Measurements from ENCODE around the gene EPHB3.

Gene EPHB3

GRCh38 chr3:184618811-184619210 lies 57.2 kb downstream of the EPHB3 start:
- H3K36me3 ChIP-seq (replicated peaks in 1 of 2; ENCODE audit: control insufficient read depth in 2 of 2, insufficient read depth in 2 of 2, low read length in 2 of 2) = no peaks in the 10 kb centered on the region
- H2AFZ ChIP-seq (ENCODE audit: low read length) = no peak overlapping the region
- peak overlapping the region in 1 of 2 donors; percentile 4 for H3K4me3 ChIP-seq (ENCODE audit: low read length in 2 of 2)
- no CpG with 5 or more reads among the region's 7 CpGs for WGBS, 2 donors (ENCODE audit: extremely low coverage in 2 of 2, insufficient read length in 2 of 2, insufficient replicate concordance in 1 of 2)
- H3K4me1 ChIP-seq (ENCODE audit: control insufficient read depth in 2 of 2, insufficient read depth in 1 of 2, low read depth in 1 of 2, low read length in 2 of 2) = peaks cover 14 to 17% of the 10 kb centered on the region in 2 donors
- H2AK5ac ChIP-seq (ENCODE audit: low read depth, low read length) = no peak overlapping the region
- H3K4me2 ChIP-seq (ENCODE audit: insufficient read depth, low read length, poor library complexity, severe bottlenecking) = no peak overlapping the region
- H2BK15ac ChIP-seq (ENCODE audit: low read length) = no peak overlapping the region
- H3K27ac ChIP-seq (replicated peaks; ENCODE audit: low read length) = no peak overlapping the region
- no peak overlapping the region for H3K23ac ChIP-seq (ENCODE audit: low read depth, low read length, poor library complexity)
- no peak overlapping the region for H3K14ac ChIP-seq (ENCODE audit: low read length)
- no peak overlapping the region for H4K91ac ChIP-seq (ENCODE audit: low read depth, low read length, poor library complexity)
- peak overlapping the region; percentile 24 for H3K18ac ChIP-seq (ENCODE audit: low read length)
- no peak overlapping the region for H3K9ac ChIP-seq (ENCODE audit: low read depth, low read length, poor library complexity)
- no peaks in the 10 kb centered on the region for H3K79me1 ChIP-seq (ENCODE audit: low read depth, low read length)
- H3K9me3 ChIP-seq (replicated peaks in 1 of 2; ENCODE audit: control insufficient read depth in 2 of 2, insufficient read depth in 1 of 2, low read depth in 1 of 2, low read length in 2 of 2) = no peaks in the 10 kb centered on the region
- DNase-seq (ENCODE audit: low spot score) = no peak
- no peaks in the 10 kb centered on the region for H3K27me3 ChIP-seq (ENCODE audit: control insufficient read depth in 3 of 3, insufficient read depth in 3 of 3, low read depth in 1 of 3, low read length in 3 of 3)
- no peak overlapping the region for H4K8ac ChIP-seq (ENCODE audit: low read depth, low read length)
- no peak overlapping the region for H2BK5ac ChIP-seq (ENCODE audit: low read length)
- H2BK120ac ChIP-seq (ENCODE audit: low read depth, low read length) = no peak overlapping the region
- no peak overlapping the region for H2BK12ac ChIP-seq (ENCODE audit: low read length)
- no peak overlapping the region for H3K4ac ChIP-seq (ENCODE audit: low read length)

DNA sequence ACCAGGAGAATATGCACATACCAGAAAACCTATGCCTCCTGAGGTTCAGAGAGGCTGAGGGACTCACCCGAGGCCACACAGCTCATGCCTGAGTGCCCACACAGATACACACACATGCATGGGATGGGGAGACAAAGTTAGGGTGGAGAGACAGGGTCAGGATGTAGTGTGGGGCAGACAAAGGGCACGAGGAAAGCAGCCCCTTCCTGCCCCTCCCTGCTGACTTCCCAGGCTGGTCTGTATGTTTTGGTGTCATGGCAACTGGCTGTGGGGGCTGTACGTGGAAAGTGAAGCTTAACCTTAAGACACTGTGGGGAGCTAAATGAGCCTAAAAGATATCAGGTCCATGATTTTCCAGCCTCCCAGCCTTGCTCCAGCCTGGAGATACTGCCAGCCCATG lies 57.8 kb downstream of the EPHB3 start:
- H2BK5ac ChIP-seq (ENCODE audit: low read length) = no peak overlapping the region
- H3K27me3 ChIP-seq (ENCODE audit: control insufficient read depth in 3 of 3, insufficient read depth in 3 of 3, low read depth in 1 of 3, low read length in 3 of 3) = no peaks in the 10 kb centered on the region
- H4K8ac ChIP-seq (ENCODE audit: low read depth, low read length) = no peak overlapping the region
- no peaks in the 10 kb centered on the region for H3K79me1 ChIP-seq (ENCODE audit: low read depth, low read length)
- H3K4me2 ChIP-seq (ENCODE audit: insufficient read depth, low read length, poor library complexity, severe bottlenecking) = no peak overlapping the region
- no peak overlapping the region for H3K14ac ChIP-seq (ENCODE audit: low read length)
- peaks cover 14 to 17% of the 10 kb centered on the region in 2 donors for H3K4me1 ChIP-seq (ENCODE audit: control insufficient read depth in 2 of 2, insufficient read depth in 1 of 2, low read depth in 1 of 2, low read length in 2 of 2)
- peak overlapping the region; percentile 83 for H3K18ac ChIP-seq (ENCODE audit: low read length)
- H4K91ac ChIP-seq (ENCODE audit: low read depth, low read length, poor library complexity) = no peak overlapping the region
- DNase-seq (ENCODE audit: low spot score) = no peak
- H3K4me3 ChIP-seq (ENCODE audit: low read length in 2 of 2) = no peak overlapping the region
- peak overlapping the region; percentile 59 for H2BK12ac ChIP-seq (ENCODE audit: low read length)
- no peak overlapping the region for H3K23ac ChIP-seq (ENCODE audit: low read depth, low read length, poor library complexity)
- H3K4ac ChIP-seq (ENCODE audit: low read length) = no peak overlapping the region
- no peak overlapping the region for H2BK120ac ChIP-seq (ENCODE audit: low read depth, low read length)
- no CpG with 5 or more reads among the region's 3 CpGs for WGBS, 2 donors (ENCODE audit: extremely low coverage in 2 of 2, insufficient read length in 2 of 2, insufficient replicate concordance in 1 of 2)
- no peak overlapping the region for H2AFZ ChIP-seq (ENCODE audit: low read length)
- no peak overlapping the region for H2BK15ac ChIP-seq (ENCODE audit: low read length)
- no peak overlapping the region for H3K9ac ChIP-seq (ENCODE audit: low read depth, low read length, poor library complexity)
- no peaks in the 10 kb centered on the region for H3K36me3 ChIP-seq (replicated peaks in 1 of 2; ENCODE audit: control insufficient read depth in 2 of 2, insufficient read depth in 2 of 2, low read length in 2 of 2)
- H3K27ac ChIP-seq (replicated peaks; ENCODE audit: low read length) = no peak overlapping the region
- H3K9me3 ChIP-seq (replicated peaks in 1 of 2; ENCODE audit: control insufficient read depth in 2 of 2, insufficient read depth in 1 of 2, low read depth in 1 of 2, low read length in 2 of 2) = no peaks in the 10 kb centered on the region
- H2AK5ac ChIP-seq (ENCODE audit: low read depth, low read length) = peak overlapping the region; percentile 36

GRCh38 chr3:184619787-184620430 lies 58.3 kb downstream of the EPHB3 start:
- Histone ChIP-seq H3K18ac (ENCODE audit: low read length) (no peak overlapping the region), H2AK5ac (ENCODE audit: low read depth, low read length) (no peak overlapping the region), H2BK5ac (ENCODE audit: low read length) (no peak overlapping the region), H2AFZ (ENCODE audit: low read length) (no peak overlapping the region), H3K4me2 (ENCODE audit: insufficient read depth, low read length, poor library complexity, severe bottlenecking) (no peak overlapping the region), H3K4me1 (ENCODE audit: control insufficient read depth in 2 of 2, insufficient read depth in 1 of 2, low read depth in 1 of 2, low read length in 2 of 2) (peaks cover 14 to 17% of the 10 kb centered on the region in 2 donors), H3K14ac (ENCODE audit: low read length) (no peak overlapping the region), H4K91ac (ENCODE audit: low read depth, low read length, poor library complexity) (no peak overlapping the region), H3K9ac (ENCODE audit: low read depth, low read length, poor library complexity) (no peak overlapping the region), H3K27ac (replicated peaks; ENCODE audit: low read length) (no peak overlapping the region), H3K27me3 (ENCODE audit: control insufficient read depth in 3 of 3, insufficient read depth in 3 of 3, low read depth in 1 of 3, low read length in 3 of 3) (no peaks in the 10 kb centered on the region), H2BK120ac (ENCODE audit: low read depth, low read length) (no peak overlapping the region), H3K4ac (ENCODE audit: low read length) (no peak overlapping the region), H3K9me3 (replicated peaks in 1 of 2; ENCODE audit: control insufficient read depth in 2 of 2, insufficient read depth in 1 of 2, low read depth in 1 of 2, low read length in 2 of 2) (no peaks in the 10 kb centered on the region), H3K4me3 (ENCODE audit: low read length in 2 of 2) (no peak overlapping the region), H3K79me1 (ENCODE audit: low read depth, low read length) (no peaks in the 10 kb centered on the region), H2BK12ac (ENCODE audit: low read length) (no peak overlapping the region), H3K23ac (ENCODE audit: low read depth, low read length, poor library complexity) (no peak overlapping the region), H2BK15ac (ENCODE audit: low read length) (no peak overlapping the region), H3K36me3 (replicated peaks in 1 of 2; ENCODE audit: control insufficient read depth in 2 of 2, insufficient read depth in 2 of 2, low read length in 2 of 2) (no peaks in the 10 kb centered on the region), H4K8ac (ENCODE audit: low read depth, low read length) (no peak overlapping the region)
- WGBS, 2 donors (ENCODE audit: extremely low coverage in 2 of 2, insufficient read length in 2 of 2, insufficient replicate concordance in 1 of 2) = no CpG with 5 or more reads among the region's 6 CpGs
- no peak for DNase-seq (ENCODE audit: low spot score)

- no peak for DNase-seq (ENCODE audit: low spot score)
- no peak overlapping the region for H3K27ac ChIP-seq (replicated peaks; ENCODE audit: low read length)
- no CpG with 5 or more reads among the region's 7 CpGs for WGBS, 2 donors (ENCODE audit: extremely low coverage in 2 of 2, insufficient read length in 2 of 2, insufficient replicate concordance in 1 of 2)
Measured at GRCh38 chr3:184620475-184621119, 59.0 kb downstream of the EPHB3 start.

More at GRCh38 chr3:184620475-184621119, 59.0 kb downstream of the EPHB3 start:
- Histone ChIP-seq H3K79me1 (ENCODE audit: low read depth, low read length) (no peaks in the 10 kb centered on the region), H3K27me3 (ENCODE audit: control insufficient read depth in 3 of 3, insufficient read depth in 3 of 3, low read depth in 1 of 3, low read length in 3 of 3) (no peaks in the 10 kb centered on the region), H4K91ac (ENCODE audit: low read depth, low read length, poor library complexity) (no peak overlapping the region), H3K23ac (ENCODE audit: low read depth, low read length, poor library complexity) (no peak overlapping the region), H2AK5ac (ENCODE audit: low read depth, low read length) (no peak overlapping the region), H3K4ac (ENCODE audit: low read length) (no peak overlapping the region), H4K8ac (ENCODE audit: low read depth, low read length) (no peak overlapping the region), H2BK15ac (ENCODE audit: low read length) (no peak overlapping the region), H3K4me3 (ENCODE audit: low read length in 2 of 2) (no peak overlapping the region), H2BK12ac (ENCODE audit: low read length) (no peak overlapping the region), H3K14ac (ENCODE audit: low read length) (no peak overlapping the region), H2BK120ac (ENCODE audit: low read depth, low read length) (no peak overlapping the region), H3K18ac (ENCODE audit: low read length) (no peak overlapping the region), H2BK5ac (ENCODE audit: low read length) (no peak overlapping the region), H2AFZ (ENCODE audit: low read length) (no peak overlapping the region), H3K9me3 (replicated peaks in 1 of 2; ENCODE audit: control insufficient read depth in 2 of 2, insufficient read depth in 1 of 2, low read depth in 1 of 2, low read length in 2 of 2) (peaks cover 0 to 3% of the 10 kb centered on the region in 2 donors), H3K36me3 (replicated peaks in 1 of 2; ENCODE audit: control insufficient read depth in 2 of 2, insufficient read depth in 2 of 2, low read length in 2 of 2) (no peaks in the 10 kb centered on the region), H3K4me2 (ENCODE audit: insufficient read depth, low read length, poor library complexity, severe bottlenecking) (no peak overlapping the region), H3K4me1 (ENCODE audit: control insufficient read depth in 2 of 2, insufficient read depth in 1 of 2, low read depth in 1 of 2, low read length in 2 of 2) (peaks cover 14 to 17% of the 10 kb centered on the region in 2 donors), H3K9ac (ENCODE audit: low read depth, low read length, poor library complexity) (no peak overlapping the region)
